DMS79 (cell line): ENCODE measurements around the gene TEAD1.

ENCODE experiments used
- DNase-seq: peaks from one replicate; lab custom pipeline; 2025; lab: John Stamatoyannopoulos, UW

TEAD1 gene

GRCh38 chr11:12789596-12790215 is 115.5 kb downstream of the TEAD1 start:
- DNase-seq = no peak

- DNase-seq = no peak
These were observed 116.8 kb downstream of the TEAD1 start for GRCh38 chr11:12790861-12791616.

GRCh38 chr11:12792018-12792417 is 117.8 kb downstream of the TEAD1 start:
- no peak for DNase-seq

GRCh38 chr11:12792590-12792989 is 118.4 kb downstream of the TEAD1 start:
- DNase-seq = no peak

- no peak for DNase-seq
These were observed 118.8 kb downstream of the TEAD1 start for GRCh38 chr11:12793065-12793464.

GRCh38 chr11:12793506-12793905 is 119.3 kb downstream of the TEAD1 start:
- no peak for DNase-seq

GRCh38 chr11:12794576-12795230 is 120.5 kb downstream of the TEAD1 start:
- no peak for DNase-seq

GRCh38 chr11:12797996-12798395 is 123.8 kb downstream of the TEAD1 start:
- DNase-seq = no peak

- no peak for DNase-seq
These were observed 124.4 kb downstream of the TEAD1 start for GRCh38 chr11:12798609-12799011.

GRCh38 chr11:12799334-12799835 is 125.2 kb downstream of the TEAD1 start:
- DNase-seq = peak; percentile 60

- peak; percentile 44 for DNase-seq
These were observed 125.9 kb downstream of the TEAD1 start for GRCh38 chr11:12800032-12800671.

- DNase-seq = no peak
These were observed 126.7 kb downstream of the TEAD1 start for GRCh38 chr11:12800871-12801270.

GRCh38 chr11:12801976-12802375 is 127.8 kb downstream of the TEAD1 start:
- peak; percentile 43 for DNase-seq

- peak; percentile 98 for DNase-seq
These were observed 128.3 kb downstream of the TEAD1 start for GRCh38 chr11:12802418-12803085.

- DNase-seq = peak; percentile 50
These were observed 129.0 kb downstream of the TEAD1 start for GRCh38 chr11:12803086-12803826.

- no peak for DNase-seq
These were observed 131.9 kb downstream of the TEAD1 start for GRCh38 chr11:12806113-12806512.

- no peak for DNase-seq
These were observed 133.4 kb downstream of the TEAD1 start for GRCh38 chr11:12807621-12808020.

- DNase-seq = no peak
These were observed 134.3 kb downstream of the TEAD1 start for GRCh38 chr11:12808519-12808918.

GRCh38 chr11:12809364-12809763 is 135.1 kb downstream of the TEAD1 start:
- DNase-seq = no peak

GRCh38 chr11:12809864-12810567 is 135.8 kb downstream of the TEAD1 start:
- no peak for DNase-seq

- no peak for DNase-seq
These were observed 136.3 kb downstream of the TEAD1 start for GRCh38 chr11:12810568-12810894.
